Suprapubic skin (tissue), 3 donors: ENCODE results near the gene C7.

Experiments
- POLR2A ChIP-seq, 2 donors: fragments of 450-650 bp; IDR thresholded peaks; one replicate each; pipeline ENCODE4 v1.6.1; 2017; ENCODE audit warnings: antibody characterized with exemption in 2 of 2, mild to moderate bottlenecking in 2 of 2, moderate library complexity in 2 of 2
- TF ChIP-seq, protein P1 (sequence below), 2 donors: fragments of 200-600 bp in 1 of 2; fragments of 450-650 bp in 1 of 2; sonication (generic) in 1 of 2; IDR thresholded peaks; one replicate each; pipeline ENCODE4 v1.5.1; 2016 to 2019; ENCODE audit warnings: antibody characterized with exemption in 2 of 2, mild to moderate bottlenecking in 1 of 2, moderate library complexity in 1 of 2

DNA sequence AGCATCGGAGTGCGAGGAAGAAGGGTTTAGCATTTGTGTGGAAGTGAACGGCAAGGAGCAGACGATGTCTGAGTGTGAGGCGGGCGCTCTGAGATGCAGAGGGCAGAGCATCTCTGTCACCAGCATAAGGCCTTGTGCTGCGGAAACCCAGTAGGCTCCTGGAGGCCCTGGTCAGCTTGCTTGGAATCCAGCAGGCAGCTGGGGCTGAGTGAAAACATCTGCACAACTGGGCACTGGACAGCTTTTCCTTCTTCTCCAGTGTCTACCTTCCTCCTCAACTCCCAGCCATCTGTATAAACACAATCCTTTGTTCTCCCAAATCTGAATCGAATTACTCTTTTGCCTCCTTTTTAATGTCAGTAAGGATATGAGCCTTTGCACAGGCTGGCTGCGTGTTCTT lies 72.1 kb downstream of the C7 start:
- no peak for TF ChIP-seq POLR2A (IDR thresholded peaks at IDR 0.05)
- TF ChIP-seq, protein P1, sequence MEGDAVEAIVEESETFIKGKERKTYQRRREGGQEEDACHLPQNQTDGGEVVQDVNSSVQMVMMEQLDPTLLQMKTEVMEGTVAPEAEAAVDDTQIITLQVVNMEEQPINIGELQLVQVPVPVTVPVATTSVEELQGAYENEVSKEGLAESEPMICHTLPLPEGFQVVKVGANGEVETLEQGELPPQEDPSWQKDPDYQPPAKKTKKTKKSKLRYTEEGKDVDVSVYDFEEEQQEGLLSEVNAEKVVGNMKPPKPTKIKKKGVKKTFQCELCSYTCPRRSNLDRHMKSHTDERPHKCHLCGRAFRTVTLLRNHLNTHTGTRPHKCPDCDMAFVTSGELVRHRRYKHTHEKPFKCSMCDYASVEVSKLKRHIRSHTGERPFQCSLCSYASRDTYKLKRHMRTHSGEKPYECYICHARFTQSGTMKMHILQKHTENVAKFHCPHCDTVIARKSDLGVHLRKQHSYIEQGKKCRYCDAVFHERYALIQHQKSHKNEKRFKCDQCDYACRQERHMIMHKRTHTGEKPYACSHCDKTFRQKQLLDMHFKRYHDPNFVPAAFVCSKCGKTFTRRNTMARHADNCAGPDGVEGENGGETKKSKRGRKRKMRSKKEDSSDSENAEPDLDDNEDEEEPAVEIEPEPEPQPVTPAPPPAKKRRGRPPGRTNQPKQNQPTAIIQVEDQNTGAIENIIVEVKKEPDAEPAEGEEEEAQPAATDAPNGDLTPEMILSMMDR (IDR thresholded peaks at IDR 0.05), result no peak
